Measurements from ENCODE around the gene PRUNE2.

PRUNE2 gene

DNA sequence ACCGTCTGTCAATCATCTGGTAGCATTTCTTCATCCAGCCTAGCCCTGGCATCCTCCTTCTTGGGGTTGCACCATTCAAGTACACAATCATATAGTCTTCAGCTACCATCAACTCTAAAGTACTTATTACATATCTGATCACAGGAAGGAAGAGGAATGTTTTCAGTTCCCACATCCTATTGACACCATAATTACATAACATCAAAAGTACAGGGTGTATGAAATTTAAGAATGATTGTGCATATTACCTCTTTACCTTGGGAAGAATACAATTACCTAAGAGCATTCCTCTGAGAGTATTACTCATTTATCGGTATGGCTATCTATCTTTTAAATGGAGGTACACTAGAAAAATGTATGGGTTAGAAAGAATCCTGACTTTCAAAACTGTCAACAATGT, 268.5 kb downstream of the PRUNE2 start:
- DNase-seq, result no peak
- H3K9me3 Mint-ChIP-seq, result no peaks in the 10 kb centered on the region
- H3K4me3 Mint-ChIP-seq, result no peak overlapping the region
- no peak overlapping the region for H3K27ac Mint-ChIP-seq
- H3K4me1 Mint-ChIP-seq (ENCODE audit: low read depth), result peaks cover 13% of the 10 kb centered on the region
- no peaks in the 10 kb centered on the region for H3K27me3 Mint-ChIP-seq
- H3K36me3 Mint-ChIP-seq (ENCODE audit: low read depth), result no peaks in the 10 kb centered on the region

DNA sequence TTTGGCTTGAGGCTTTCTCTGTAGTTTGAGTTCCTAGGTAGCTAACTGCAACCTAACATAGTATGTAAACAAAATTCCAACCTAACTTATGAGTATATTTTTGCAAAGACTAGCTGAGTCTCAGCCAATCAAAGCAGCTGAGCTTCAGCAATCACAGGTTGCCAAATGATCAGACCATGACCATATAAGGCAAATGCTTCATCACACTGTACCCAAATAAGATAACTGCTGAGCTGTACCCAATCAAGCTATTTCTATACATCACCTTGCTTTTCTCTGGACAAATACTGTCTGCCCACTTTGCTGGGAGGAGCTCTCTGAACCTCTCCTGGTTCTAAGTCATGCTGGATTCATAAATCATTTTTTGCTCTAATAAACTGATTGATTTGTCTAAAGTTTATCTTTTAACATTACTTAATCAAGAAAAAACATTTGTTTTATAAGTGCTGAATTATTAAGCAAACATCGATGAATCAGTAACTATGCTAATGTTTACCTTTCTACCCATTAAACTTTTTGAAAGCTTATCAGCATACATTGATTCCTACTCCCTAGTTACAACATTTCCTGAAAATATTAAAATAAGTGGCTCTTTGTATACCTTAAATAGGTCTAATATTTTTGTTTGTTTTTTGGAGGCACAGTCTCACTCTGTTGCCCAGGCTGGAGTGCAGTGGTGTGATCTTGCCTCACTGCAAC, 271.4 kb downstream of the PRUNE2 start:
- Mint-ChIP-seq H3K4me3 (no peak overlapping the region), H3K9me3 (no peaks in the 10 kb centered on the region), H3K27ac (no peak overlapping the region), H3K36me3 (ENCODE audit: low read depth) (no peaks in the 10 kb centered on the region), H3K4me1 (ENCODE audit: low read depth) (peaks cover 18% of the 10 kb centered on the region), H3K27me3 (no peaks in the 10 kb centered on the region)
- no peak for DNase-seq

DNA sequence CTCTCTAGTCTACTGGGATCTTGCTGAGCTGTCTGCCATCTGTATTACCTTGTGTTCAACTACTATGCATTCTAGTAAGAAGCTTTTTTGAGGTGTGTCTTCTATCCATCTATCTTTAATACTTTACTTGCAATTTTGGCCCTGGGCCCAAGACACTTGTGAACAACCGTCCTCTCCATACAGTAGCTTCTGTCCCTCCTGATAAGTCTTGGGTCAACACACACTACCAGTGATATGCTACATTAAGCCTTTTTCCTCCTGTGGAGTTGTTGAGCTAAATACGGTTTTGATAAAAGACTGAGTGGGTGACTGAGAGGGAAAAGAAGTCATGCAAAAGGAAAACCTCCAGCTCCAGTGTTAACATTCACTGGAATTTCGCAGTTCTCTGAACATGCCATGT, 275.0 kb downstream of the PRUNE2 start:
- peaks cover 6% of the 10 kb centered on the region for H3K4me1 Mint-ChIP-seq (ENCODE audit: low read depth)
- no peak for DNase-seq
- peaks cover 3% of the 10 kb centered on the region for H3K27me3 Mint-ChIP-seq
- H3K9me3 Mint-ChIP-seq, result no peaks in the 10 kb centered on the region
- H3K4me3 Mint-ChIP-seq, result no peak overlapping the region
- no peak overlapping the region for H3K27ac Mint-ChIP-seq
- no peaks in the 10 kb centered on the region for H3K36me3 Mint-ChIP-seq (ENCODE audit: low read depth)

DNA sequence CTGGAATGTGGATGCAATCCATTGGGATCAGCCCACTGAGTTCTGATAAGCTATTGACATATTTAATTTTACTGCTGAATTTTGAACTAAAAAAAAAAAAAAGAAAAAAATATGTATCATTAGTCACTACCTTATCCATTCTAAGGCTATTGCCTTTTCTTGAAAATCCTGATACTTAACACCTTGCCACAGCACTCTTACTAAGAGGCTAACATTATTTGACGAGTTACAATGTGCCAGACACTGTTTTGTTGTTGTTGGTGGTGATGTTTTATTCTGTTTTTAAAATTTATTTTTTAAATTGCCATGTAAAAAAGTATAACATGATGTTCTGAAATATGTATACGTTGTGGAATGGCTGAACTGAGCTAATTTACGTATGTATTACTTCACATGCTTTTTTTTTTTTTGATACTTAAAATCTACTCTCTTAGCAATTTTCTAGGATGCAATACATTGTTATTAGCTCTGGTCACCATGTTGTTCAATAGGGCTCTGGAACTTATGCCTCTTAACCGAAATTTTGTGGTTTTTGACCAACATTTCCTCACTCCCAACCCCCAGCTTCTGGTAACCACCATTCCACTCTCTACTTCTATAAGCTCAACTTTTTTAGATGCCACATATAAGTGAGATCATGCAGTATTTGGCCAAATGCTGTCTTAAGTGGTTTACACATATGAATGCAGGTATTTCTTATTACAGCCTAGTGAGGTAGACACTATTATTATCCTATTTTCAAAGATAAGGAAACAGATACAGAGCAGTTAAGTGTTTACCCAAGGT, 276.5 kb downstream of the PRUNE2 start:
- no peak for DNase-seq
- H3K36me3 Mint-ChIP-seq (ENCODE audit: low read depth), result no peaks in the 10 kb centered on the region
- H3K27me3 Mint-ChIP-seq, result peaks cover 3% of the 10 kb centered on the region
- H3K4me1 Mint-ChIP-seq (ENCODE audit: low read depth), result peaks cover 6% of the 10 kb centered on the region
- no peak overlapping the region for H3K27ac Mint-ChIP-seq
- H3K4me3 Mint-ChIP-seq, result no peak overlapping the region
- no peaks in the 10 kb centered on the region for H3K9me3 Mint-ChIP-seq

DNA sequence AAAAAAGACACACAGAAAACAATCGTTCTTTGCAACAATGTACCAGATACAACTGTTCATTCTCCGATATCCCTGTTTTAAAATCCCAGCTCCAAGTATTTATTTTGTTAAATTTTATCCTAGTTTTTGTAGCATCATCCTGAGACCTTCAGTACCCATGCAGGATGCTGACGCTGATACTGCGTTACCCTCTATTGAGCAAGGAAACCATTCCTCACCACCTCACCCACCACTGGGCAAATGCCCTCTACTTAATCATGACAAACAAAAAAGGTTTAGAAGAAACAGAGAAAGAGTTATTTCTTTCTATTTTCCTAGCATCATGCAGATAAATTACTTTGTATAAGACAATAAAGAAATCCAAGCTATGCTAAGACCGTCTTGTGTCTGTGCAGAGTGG, 277.8 kb downstream of the PRUNE2 start:
- Mint-ChIP-seq H3K4me1 (ENCODE audit: low read depth) (peaks cover 6% of the 10 kb centered on the region), H3K27ac (no peak overlapping the region), H3K36me3 (ENCODE audit: low read depth) (no peaks in the 10 kb centered on the region), H3K9me3 (no peaks in the 10 kb centered on the region), H3K4me3 (no peak overlapping the region), H3K27me3 (peaks cover 3% of the 10 kb centered on the region)
- DNase-seq, result no peak

GRCh38 chr9:76626980-76627379, 278.9 kb downstream of the PRUNE2 start:
- no peak overlapping the region for H3K4me3 Mint-ChIP-seq
- peaks cover 3% of the 10 kb centered on the region for H3K27me3 Mint-ChIP-seq
- no peak overlapping the region for H3K27ac Mint-ChIP-seq
- H3K36me3 Mint-ChIP-seq (ENCODE audit: low read depth), result no peaks in the 10 kb centered on the region
- no peak for DNase-seq
- peaks cover 6% of the 10 kb centered on the region for H3K4me1 Mint-ChIP-seq (ENCODE audit: low read depth)
- no peaks in the 10 kb centered on the region for H3K9me3 Mint-ChIP-seq

GRCh38 chr9:76626141-76626540, 279.8 kb downstream of the PRUNE2 start:
- Mint-ChIP-seq H3K9me3 (no peaks in the 10 kb centered on the region), H3K4me1 (ENCODE audit: low read depth) (peaks cover 6% of the 10 kb centered on the region), H3K27me3 (peaks cover 3% of the 10 kb centered on the region), H3K4me3 (no peak overlapping the region), H3K36me3 (ENCODE audit: low read depth) (no peaks in the 10 kb centered on the region), H3K27ac (no peak overlapping the region)
- DNase-seq, result no peak

- peaks cover 3% of the 10 kb centered on the region for H3K27me3 Mint-ChIP-seq
- no peaks in the 10 kb centered on the region for H3K36me3 Mint-ChIP-seq (ENCODE audit: low read depth)
- no peaks in the 10 kb centered on the region for H3K9me3 Mint-ChIP-seq
- no peak for DNase-seq
- no peak overlapping the region for H3K4me3 Mint-ChIP-seq
- H3K27ac Mint-ChIP-seq, result no peak overlapping the region
- peaks cover under 1% of the 10 kb centered on the region for H3K4me1 Mint-ChIP-seq (ENCODE audit: low read depth)
These were observed 281.4 kb downstream of the PRUNE2 start for GRCh38 chr9:76624391-76625048.

DNA sequence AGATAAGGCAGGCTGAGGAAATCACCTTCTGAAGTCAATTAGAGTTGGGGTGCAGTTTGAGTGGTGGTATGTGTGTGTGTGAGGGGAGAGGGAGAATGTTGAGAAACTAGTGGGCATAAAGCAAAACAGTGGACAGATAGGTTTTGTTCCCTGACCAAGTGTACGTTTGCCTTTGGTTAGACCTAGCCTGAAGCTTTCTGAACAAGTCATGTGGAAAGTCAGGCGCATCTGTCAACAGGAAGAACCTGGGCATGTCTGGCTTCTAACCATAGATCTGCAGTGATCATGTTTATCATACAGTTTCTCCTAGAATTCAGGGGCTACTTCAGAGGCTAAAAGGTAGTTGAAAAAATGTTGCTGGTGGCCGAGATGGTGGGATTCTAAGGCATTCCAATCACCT, 284.9 kb downstream of the PRUNE2 start:
- no peaks in the 10 kb centered on the region for H3K9me3 Mint-ChIP-seq
- H3K4me1 Mint-ChIP-seq (ENCODE audit: low read depth), result no peaks in the 10 kb centered on the region
- no peaks in the 10 kb centered on the region for H3K36me3 Mint-ChIP-seq (ENCODE audit: low read depth)
- H3K4me3 Mint-ChIP-seq, result no peak overlapping the region
- no peak overlapping the region for H3K27ac Mint-ChIP-seq
- H3K27me3 Mint-ChIP-seq, result peaks cover 15% of the 10 kb centered on the region
- DNase-seq, result no peak

DNA sequence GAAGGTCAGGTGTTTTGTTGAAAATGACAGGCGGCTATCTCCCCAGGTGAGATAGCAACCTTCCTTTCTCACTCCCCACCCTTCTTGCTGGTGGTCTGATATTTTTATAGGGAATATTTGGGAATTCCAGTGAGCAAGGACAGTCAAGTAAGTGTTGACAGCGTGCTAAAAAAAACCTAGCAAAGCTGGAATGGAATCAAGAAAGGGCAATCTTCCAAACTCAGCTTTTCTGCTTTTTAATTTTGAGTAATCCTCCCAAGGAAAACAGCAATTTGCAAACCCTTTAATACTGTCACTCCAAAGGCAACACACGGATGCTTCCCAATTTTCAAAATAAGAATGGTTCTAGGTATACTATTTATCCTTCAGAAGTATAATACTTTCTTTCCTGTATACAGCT, 285.3 kb downstream of the PRUNE2 start:
- DNase-seq, result no peak
- no peaks in the 10 kb centered on the region for H3K36me3 Mint-ChIP-seq (ENCODE audit: low read depth)
- no peaks in the 10 kb centered on the region for H3K9me3 Mint-ChIP-seq
- H3K27ac Mint-ChIP-seq, result no peak overlapping the region
- H3K4me1 Mint-ChIP-seq (ENCODE audit: low read depth), result no peaks in the 10 kb centered on the region
- H3K27me3 Mint-ChIP-seq, result peaks cover 17% of the 10 kb centered on the region
- H3K4me3 Mint-ChIP-seq, result no peak overlapping the region

GRCh38 chr9:76619640-76620039, 286.3 kb downstream of the PRUNE2 start:
- DNase-seq, result no peak
- Mint-ChIP-seq H3K4me1 (ENCODE audit: low read depth) (peaks cover 7% of the 10 kb centered on the region), H3K36me3 (ENCODE audit: low read depth) (no peaks in the 10 kb centered on the region), H3K9me3 (no peaks in the 10 kb centered on the region), H3K4me3 (no peak overlapping the region), H3K27ac (no peak overlapping the region), H3K27me3 (peaks cover 23% of the 10 kb centered on the region)

- H3K36me3 Mint-ChIP-seq (ENCODE audit: low read depth), result no peaks in the 10 kb centered on the region
- DNase-seq, result no peak
- no peaks in the 10 kb centered on the region for H3K9me3 Mint-ChIP-seq
- peaks cover 26% of the 10 kb centered on the region for H3K27me3 Mint-ChIP-seq
- no peak overlapping the region for H3K27ac Mint-ChIP-seq
- peaks cover 7% of the 10 kb centered on the region for H3K4me1 Mint-ChIP-seq (ENCODE audit: low read depth)
- H3K4me3 Mint-ChIP-seq, result no peak overlapping the region
These were observed 286.7 kb downstream of the PRUNE2 start for GRCh38 chr9:76619197-76619596.

DNA sequence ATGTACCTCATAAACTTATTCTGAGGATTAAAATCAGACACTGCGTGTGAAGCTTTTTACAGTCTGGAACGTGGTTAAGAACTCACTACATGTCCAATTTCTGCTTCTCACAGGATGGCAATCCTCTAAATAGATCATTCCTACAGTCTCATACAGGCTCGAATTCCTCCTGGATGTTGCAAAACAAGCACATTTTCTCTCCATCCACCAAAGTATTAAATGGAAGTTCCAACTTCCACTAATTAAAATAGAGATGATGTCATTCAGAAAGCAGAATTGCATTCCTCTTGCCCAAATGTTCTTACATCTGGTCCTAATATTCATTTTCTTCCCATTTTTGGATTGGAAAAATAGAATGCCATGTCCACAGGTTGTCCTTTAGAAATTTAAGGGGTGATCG, 287.2 kb downstream of the PRUNE2 start:
- Mint-ChIP-seq H3K27ac (no peak overlapping the region), H3K4me3 (no peak overlapping the region), H3K27me3 (peaks cover 26% of the 10 kb centered on the region), H3K9me3 (no peaks in the 10 kb centered on the region), H3K36me3 (ENCODE audit: low read depth) (no peaks in the 10 kb centered on the region), H3K4me1 (ENCODE audit: low read depth) (peaks cover 7% of the 10 kb centered on the region)
- DNase-seq, result no peak

DNA sequence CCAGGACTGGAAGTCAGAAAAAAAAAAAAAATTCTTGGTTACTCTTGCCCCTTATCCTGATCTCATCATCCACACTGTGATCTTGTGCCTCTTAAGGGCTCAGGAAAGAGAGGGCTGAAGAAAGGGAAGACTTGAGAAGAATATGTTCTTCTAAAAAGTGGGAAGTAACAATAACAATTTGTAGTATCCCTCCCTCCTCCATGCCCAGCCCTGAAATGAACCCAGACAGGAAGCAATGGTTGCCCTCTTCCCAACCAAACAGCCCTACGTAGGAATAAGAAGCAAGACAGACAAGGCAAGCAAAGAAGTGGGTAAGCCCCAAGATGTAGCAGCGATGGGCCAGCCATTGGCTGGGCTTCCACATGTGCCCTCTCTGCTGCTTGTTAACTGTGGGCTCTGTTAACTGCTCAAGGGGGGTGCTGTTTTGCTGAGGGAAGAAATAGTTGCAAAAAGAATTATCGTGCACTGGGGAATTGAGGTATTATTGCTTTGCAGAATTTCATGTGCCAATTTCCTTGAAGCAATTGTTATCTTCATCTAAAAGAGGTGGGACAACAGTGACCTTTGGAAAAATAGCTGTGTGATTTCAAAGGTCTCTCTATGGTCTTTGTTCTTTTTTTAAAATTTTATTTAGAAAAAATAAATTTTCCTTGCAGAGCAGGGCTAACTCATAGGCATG, 288.3 kb downstream of the PRUNE2 start:
- Mint-ChIP-seq H3K27ac (no peak overlapping the region), H3K36me3 (ENCODE audit: low read depth) (no peaks in the 10 kb centered on the region), H3K4me3 (no peak overlapping the region), H3K4me1 (ENCODE audit: low read depth) (peaks cover 7% of the 10 kb centered on the region), H3K9me3 (no peaks in the 10 kb centered on the region), H3K27me3 (peaks cover 26% of the 10 kb centered on the region)
- DNase-seq, result no peak

Data from activated T-cell treated with anti-CD3 and anti-CD28 coated beads, Interleukin-2, amount 50 U/mL, for 24 hours (primary cell).